DND-41 (cell line): ENCODE results near the gene CEP68.

ENCODE experiments used
- ATAC-seq: fragments of 200-7000 bp; cut with Tn5 transposase; 3 replicates; pipeline ENCODE4 v1.9.1; 2021; ENCODE audit warnings: low read depth; ENCODE audit not compliant: insufficient read depth
- DNase-seq: peaks from one replicate; pipeline ENCODE4 v3.0.0-alpha.2; 2020
- H2AFZ ChIP-seq: 2 replicates; pipeline ENCODE4 v1.6.0; 2012; ENCODE audit warnings: low read depth, low read length
- H3K27ac ChIP-seq: 2 replicates; pipeline ENCODE4 v1.5.1; 2012; ENCODE audit warnings: low read length, inconsistent platforms
- H3K27me3 ChIP-seq: fragments of 200-600 bp; sonication (generic); 2 replicates; pipeline ENCODE4 v1.6.0; 2012; ENCODE audit warnings: low read length, mild to moderate bottlenecking, inconsistent platforms; ENCODE audit not compliant: insufficient read depth, poor library complexity
- H3K36me3 ChIP-seq: 2 replicates; pipeline ENCODE4 v1.5.1; 2012; ENCODE audit warnings: low read length, inconsistent platforms; ENCODE audit not compliant: insufficient read depth
- H3K4me1 ChIP-seq: 2 replicates; pipeline ENCODE4 v1.5.1; 2012; ENCODE audit warnings: mild to moderate bottlenecking, low read length; ENCODE audit not compliant: insufficient read depth
- H3K4me2 ChIP-seq: 2 replicates; pipeline ENCODE4 v1.6.0; 2012; ENCODE audit warnings: mild to moderate bottlenecking, moderate library complexity, low read length, inconsistent platforms; ENCODE audit not compliant: insufficient read depth
- H3K4me3 ChIP-seq, 2 experiments: fragments of 200-600 bp in 1 of 2; shearing (Covaris generic) in 1 of 2; 2 replicates each; pipeline ENCODE4 v1.5.1; 2012 to 2016; ENCODE audit warnings: inconsistent platforms in 2 of 2, low read length in 2 of 2, mild to moderate bottlenecking in 2 of 2, low read depth in 1 of 2, moderate library complexity in 1 of 2
- H3K79me2 ChIP-seq: 2 replicates; pipeline ENCODE4 v1.6.0; 2012; ENCODE audit warnings: low read length, inconsistent platforms; ENCODE audit not compliant: insufficient read depth
- H3K9ac ChIP-seq: 2 replicates; pipeline ENCODE4 v1.6.0; 2012; ENCODE audit warnings: low read depth, mild to moderate bottlenecking, inconsistent platforms, low read length, moderate library complexity
- H3K9me3 ChIP-seq: 2 replicates; pipeline ENCODE4 v1.5.1; 2012; ENCODE audit warnings: low read length, moderate library complexity, mild to moderate bottlenecking, inconsistent platforms; ENCODE audit not compliant: insufficient read depth, severe bottlenecking
- H4K20me1 ChIP-seq: 2 replicates; pipeline ENCODE4 v1.6.0; 2012; ENCODE audit warnings: low read length; ENCODE audit not compliant: insufficient read depth
- EZH2 ChIP-seq: IDR thresholded peaks from 3 replicates; pipeline ENCODE4 v1.6.1; 2012; ENCODE audit warnings: borderline replicate concordance, low read depth, mild to moderate bottlenecking, moderate library complexity, low read length, inconsistent platforms; ENCODE audit not compliant: severe bottlenecking
- TF ChIP-seq, protein P1 (sequence below): IDR thresholded peaks from 2 replicates; pipeline ENCODE4 v1.5.1; 2012; ENCODE audit warnings: borderline replicate concordance, low read length, moderate library complexity, mild to moderate bottlenecking; ENCODE audit not compliant: poor library complexity, severe bottlenecking; ENCODE audit errors: extremely low read depth

Gene CEP68

DNA sequence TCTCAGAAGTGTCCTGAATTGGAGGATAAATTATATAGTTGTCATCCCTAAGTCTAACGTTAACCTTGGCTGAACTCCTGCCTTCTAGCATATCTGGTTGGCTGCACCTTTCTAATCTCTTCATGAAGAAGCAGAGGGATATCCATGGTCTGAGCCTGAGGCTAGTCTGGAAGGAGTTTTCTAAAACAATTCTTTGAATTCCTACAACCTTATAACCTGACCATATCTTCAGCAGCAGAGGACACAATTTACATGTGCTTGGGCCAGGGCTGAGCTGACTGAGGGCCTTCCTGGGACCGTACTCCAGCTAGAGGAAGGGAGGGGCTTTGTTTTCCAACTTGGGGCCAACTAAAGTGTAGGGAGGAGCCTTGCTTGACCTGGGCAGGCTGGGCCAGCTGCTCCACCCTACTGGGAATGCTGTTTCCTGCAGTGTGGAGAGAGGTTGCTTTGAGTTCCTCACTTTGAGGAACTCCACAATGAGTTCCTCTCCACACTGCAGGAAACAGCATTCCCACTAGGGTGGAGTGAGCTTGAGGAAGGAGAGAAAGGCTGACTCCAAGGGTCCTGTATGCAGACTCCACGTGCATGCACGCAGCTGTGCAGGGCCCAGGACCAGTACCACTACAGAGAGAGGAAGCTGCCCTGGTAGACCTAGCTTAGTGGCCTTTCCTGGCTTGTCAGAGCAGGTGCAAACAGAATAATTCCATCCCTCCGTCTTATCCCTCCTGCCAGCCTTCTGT, 19.6 kb downstream of the CEP68 start:
- Histone ChIP-seq H3K9ac (no peak overlapping the region), H3K79me2 (no peaks in the 10 kb centered on the region), H3K9me3 (no peaks in the 10 kb centered on the region), H3K36me3 (peaks cover 81% of the 10 kb centered on the region), H3K4me3 (no peak overlapping the region), H2AFZ (no peak overlapping the region), H4K20me1 (peaks cover 11% of the 10 kb centered on the region; the same call in 1 of the 2 replicates), H3K4me1 (no peaks in the 10 kb centered on the region), H3K27me3 (no peaks in the 10 kb centered on the region), H3K27ac (0 out of 2 replicates have a peak overlapping the region, but pooled peaks have one; percentile 23), H3K4me2 (no peak overlapping the region)
- no peak for DNase-seq
- peak; percentile 39; the same call in 1 of the 3 replicates for ATAC-seq
- TF ChIP-seq, protein P1, sequence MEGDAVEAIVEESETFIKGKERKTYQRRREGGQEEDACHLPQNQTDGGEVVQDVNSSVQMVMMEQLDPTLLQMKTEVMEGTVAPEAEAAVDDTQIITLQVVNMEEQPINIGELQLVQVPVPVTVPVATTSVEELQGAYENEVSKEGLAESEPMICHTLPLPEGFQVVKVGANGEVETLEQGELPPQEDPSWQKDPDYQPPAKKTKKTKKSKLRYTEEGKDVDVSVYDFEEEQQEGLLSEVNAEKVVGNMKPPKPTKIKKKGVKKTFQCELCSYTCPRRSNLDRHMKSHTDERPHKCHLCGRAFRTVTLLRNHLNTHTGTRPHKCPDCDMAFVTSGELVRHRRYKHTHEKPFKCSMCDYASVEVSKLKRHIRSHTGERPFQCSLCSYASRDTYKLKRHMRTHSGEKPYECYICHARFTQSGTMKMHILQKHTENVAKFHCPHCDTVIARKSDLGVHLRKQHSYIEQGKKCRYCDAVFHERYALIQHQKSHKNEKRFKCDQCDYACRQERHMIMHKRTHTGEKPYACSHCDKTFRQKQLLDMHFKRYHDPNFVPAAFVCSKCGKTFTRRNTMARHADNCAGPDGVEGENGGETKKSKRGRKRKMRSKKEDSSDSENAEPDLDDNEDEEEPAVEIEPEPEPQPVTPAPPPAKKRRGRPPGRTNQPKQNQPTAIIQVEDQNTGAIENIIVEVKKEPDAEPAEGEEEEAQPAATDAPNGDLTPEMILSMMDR: no peak
- no peak for TF ChIP-seq EZH2

DNA sequence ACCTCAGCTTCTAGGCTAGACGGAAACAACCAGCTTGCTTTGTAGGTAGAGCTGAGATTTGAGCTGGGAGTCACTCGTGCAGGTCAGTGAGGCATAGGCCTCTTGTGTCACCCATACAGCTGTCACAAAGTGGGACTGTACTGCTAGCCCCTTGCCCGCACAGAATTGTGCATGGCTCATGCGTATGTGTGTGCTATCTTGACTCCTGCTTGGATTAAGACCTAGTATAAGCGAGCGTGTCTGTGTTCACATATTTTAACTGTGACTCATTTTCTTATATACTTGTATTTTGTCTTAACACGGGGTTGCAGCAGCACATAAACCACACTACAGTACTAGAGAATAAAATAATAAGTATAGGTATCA, 20.1 kb downstream of the CEP68 start:
- peak; percentile 10; the same call in 1 of the 3 replicates for ATAC-seq
- Histone ChIP-seq H3K27me3 (no peaks in the 10 kb centered on the region), H3K4me3 (no peak overlapping the region), H3K9me3 (no peaks in the 10 kb centered on the region), H2AFZ (no peak overlapping the region), H3K79me2 (no peaks in the 10 kb centered on the region), H3K4me2 (no peak overlapping the region), H3K4me1 (no peaks in the 10 kb centered on the region), H3K27ac (no peak overlapping the region), H3K9ac (no peak overlapping the region), H4K20me1 (peaks cover 9% of the 10 kb centered on the region; the same call in 1 of the 2 replicates), H3K36me3 (peaks cover 79% of the 10 kb centered on the region)
- no peak for DNase-seq
- no peak for TF ChIP-seq EZH2
- TF ChIP-seq, protein P1: no peak

DNA sequence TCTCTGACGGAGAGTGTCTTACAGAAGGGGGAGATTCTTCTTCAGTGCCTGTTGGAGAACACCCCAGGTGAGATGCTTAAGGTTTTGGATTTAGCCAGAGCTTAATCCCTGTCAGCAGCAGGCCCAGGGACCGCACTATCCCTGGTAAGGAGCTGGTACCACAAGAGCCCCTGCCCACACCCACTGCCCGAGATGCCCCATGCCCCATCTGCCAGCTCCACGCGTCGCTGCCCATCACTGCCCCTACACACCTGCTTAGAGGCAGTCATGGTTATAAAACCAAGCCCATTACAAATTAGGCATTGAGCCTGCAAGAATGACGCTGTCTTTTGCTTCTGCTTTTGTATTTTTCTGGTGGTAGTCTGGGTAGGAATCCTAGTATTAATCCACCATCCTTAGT, 21.7 kb downstream of the CEP68 start:
- Histone ChIP-seq H3K27me3 (no peaks in the 10 kb centered on the region), H2AFZ (no peak overlapping the region), H3K36me3 (peaks cover 77% of the 10 kb centered on the region), H3K4me1 (no peaks in the 10 kb centered on the region), H3K4me3 (no peak overlapping the region), H3K9ac (no peak overlapping the region), H3K4me2 (no peak overlapping the region), H4K20me1 (peaks cover 9% of the 10 kb centered on the region; the same call in 1 of the 2 replicates), H3K9me3 (no peaks in the 10 kb centered on the region), H3K27ac (no peak overlapping the region), H3K79me2 (no peaks in the 10 kb centered on the region)
- ATAC-seq (no peak), DNase-seq (no peak)
- TF ChIP-seq, protein P1: no peak
- no peak for TF ChIP-seq EZH2

DNA sequence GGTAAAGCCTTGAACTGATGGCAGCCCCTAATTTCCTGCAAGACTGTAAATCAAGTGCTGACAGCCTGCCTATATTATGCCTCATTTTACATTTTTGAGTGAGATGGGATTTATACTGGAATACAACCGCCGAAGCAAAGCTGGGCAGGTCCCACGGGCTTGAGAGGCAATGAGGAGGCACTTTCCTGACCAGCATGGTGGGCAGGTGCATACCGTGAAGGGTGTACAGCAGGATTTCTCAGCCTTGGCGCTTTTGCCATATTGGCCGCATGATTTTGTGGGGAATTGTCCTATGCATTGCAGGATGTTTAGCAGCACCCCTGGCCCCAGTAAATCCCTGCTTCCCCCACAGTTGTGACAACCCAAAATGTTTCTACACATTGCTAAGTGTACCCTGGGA, 22.8 kb downstream of the CEP68 start:
- H4K20me1 ChIP-seq: peaks cover 9% of the 10 kb centered on the region; the same call in 1 of the 2 replicates
- no peak for ATAC-seq
- TF ChIP-seq, protein P1: no peak
- no peak for TF ChIP-seq EZH2
- H3K79me2 ChIP-seq: no peaks in the 10 kb centered on the region
- H3K4me1 ChIP-seq: no peaks in the 10 kb centered on the region
- H3K9me3 ChIP-seq: no peaks in the 10 kb centered on the region
- no peak overlapping the region for H3K9ac ChIP-seq
- no peak overlapping the region for H3K4me2 ChIP-seq
- no peak for DNase-seq
- H3K4me3 ChIP-seq: no peak overlapping the region
- no peak overlapping the region for H2AFZ ChIP-seq
- no peaks in the 10 kb centered on the region for H3K27me3 ChIP-seq
- no peak overlapping the region for H3K27ac ChIP-seq
- H3K36me3 ChIP-seq: peaks cover 77% of the 10 kb centered on the region
